CD4-positive, alpha-beta T cell treated with Interferon alpha-2 for 1 hour (primary cell): Measurements from ENCODE around the gene JMJD8.

ENCODE experiments used
- DNase-seq, 2 donors: peaks; one replicate each; pipeline ENCODE4 v3.0.0-alpha.2; 2020 to 2022

JMJD8 gene

GRCh38 chr16:687499-687898 is 3.4 kb upstream of the JMJD8 start:
- DNase-seq, result no peak

DNA sequence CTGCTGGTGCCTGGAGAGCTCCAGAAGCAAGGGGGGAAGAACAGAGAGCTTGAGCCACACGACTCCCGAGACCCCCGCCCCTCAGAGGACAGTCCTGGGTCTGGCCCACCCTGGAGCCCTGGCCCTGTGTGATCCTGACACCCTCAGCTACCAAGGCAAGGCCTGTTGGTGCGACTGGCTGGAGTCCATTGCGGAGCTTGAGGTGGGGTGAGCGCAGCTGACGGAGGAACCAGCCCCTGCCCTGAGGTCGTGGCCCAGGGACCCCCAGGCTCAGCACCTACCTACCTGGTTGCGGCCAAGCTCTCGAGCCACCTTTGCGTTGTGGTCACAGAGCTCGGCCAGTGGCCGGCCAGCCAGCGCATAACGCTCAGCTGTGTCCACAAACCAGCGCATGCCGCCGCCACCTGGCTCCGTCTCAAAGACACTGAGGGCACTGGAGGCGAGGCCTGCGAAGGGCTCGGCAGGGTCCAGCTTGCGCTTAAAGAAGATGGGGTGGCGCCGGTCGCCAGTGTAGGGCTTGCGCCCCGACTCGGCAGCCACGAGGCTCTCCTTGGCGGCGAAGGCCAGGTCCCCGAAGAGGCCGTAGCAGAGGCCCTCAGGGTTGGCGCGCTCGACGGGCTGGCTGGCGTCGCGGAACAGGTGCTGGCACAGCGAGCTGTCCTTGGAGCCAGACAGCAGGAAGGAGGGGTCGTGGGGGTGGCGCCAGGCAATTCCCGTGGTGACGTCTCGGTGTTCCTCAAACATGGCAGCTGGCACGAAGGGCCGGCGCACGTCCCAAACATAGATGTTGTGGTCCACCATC is 2.5 kb upstream of the JMJD8 start:
- no peak for DNase-seq

DNA sequence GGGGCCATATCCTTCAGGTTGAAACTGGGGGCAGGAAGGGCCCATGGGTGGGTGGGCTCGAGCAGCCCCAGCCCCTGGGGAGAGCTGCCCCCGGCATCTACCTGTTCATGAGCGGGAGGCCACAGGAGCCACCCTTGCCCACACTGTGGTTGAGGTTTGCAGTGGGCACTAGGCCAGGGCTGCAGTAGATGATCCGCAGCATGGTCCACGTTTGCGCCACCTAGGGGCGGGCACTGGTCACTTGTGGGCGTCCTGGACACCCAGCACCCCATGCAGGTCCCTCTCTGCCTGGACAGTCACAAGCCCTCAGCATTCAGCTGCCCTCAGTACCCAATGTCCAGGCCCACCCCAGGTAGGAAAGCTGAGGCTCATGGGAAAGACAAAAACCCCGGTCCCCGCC is 1.8 kb upstream of the JMJD8 start:
- DNase-seq, result no peak

- no peak for DNase-seq
Measured at GRCh38 chr16:684961-685696, 995 bp upstream of the JMJD8 start.

DNA sequence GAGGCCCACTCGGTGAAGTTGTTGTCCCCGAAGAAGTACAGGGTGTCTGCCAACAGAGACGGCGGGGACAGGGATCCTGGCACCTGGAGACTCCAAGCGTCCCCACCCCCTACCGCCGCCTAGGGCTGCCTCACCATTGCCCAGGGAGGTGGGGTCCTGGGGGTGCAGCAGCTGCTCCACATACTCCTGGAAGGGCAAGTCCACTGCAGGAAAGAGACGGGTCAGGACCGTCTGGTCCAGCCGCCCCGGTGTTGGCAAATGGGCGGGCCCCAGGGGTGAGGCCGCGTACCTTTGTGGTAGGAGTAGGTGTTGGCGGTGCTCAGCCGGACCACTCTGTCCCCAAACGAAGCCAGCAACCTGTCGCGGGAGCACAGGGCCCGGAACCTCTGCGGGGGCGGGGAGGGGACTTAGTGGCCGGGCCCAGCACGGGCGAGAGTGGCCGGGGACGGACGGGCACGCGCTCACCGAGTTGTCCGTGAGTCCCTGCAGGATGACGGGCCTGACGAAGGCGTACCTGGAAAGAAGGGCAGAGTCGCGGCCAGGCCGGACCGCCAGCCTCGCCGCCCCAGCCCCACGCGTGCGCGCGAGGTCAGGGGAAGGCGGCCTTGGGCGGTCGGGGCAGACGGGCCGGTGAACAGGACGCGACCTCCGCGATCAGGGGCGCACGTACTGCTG is 601 bp downstream of the JMJD8 start:
- DNase-seq, result no peak

- DNase-seq, result no peak
Measured at GRCh38 chr16:682493-683395, 1.4 kb downstream of the JMJD8 start.

GRCh38 chr16:681746-682427 is 2.2 kb downstream of the JMJD8 start:
- no peak for DNase-seq

- no peak for DNase-seq
Measured at GRCh38 chr16:680967-681745, 3.0 kb downstream of the JMJD8 start.

- no peak for DNase-seq
Measured at GRCh38 chr16:680625-680945, 3.5 kb downstream of the JMJD8 start.

- DNase-seq, result peak; percentile 84 to 90
Measured at GRCh38 chr16:679814-680624, 4.1 kb downstream of the JMJD8 start, which contains the start of gene STUB1. Gene STUB1, plus strand, starts transcription at chr16:680410. Its CDS starts 116 bp downstream, at chr16:680526.

GRCh38 chr16:678858-679813 is 5.0 kb downstream of the JMJD8 start:
- DNase-seq, result peak; percentile 55 to 68

DNA sequence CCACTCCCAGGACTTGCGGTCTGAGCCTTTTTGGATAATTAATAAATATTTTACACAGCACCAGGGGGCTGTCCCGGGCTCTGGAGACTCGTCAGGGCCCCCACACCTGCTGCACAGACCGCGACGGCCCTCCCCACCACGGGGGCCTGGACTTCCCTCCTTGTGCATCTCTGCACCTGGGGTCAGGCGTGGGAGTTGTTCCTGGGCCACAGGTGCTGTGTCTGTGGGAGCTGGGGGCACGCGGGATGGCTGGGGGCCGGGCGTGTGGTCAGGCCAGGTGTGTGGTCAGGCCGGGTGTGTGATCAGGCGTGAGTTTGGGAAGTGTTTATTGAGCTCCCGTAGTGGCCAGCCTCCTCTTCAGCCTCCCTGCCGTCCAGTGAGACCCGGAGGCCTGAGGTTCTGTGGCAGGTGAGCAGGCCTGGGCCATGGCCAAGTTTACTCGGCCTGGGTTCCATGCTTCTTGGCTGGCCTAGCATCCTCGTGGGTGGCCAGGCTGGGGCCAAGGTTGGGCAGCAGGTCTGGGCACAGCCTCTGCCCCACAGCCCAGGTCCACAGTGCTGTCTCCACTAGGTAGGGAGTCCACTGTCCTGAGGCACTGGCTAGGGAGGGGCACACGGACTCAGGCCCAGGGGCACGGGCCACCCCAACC is 5.8 kb downstream of the JMJD8 start:
- no peak for DNase-seq

DNA sequence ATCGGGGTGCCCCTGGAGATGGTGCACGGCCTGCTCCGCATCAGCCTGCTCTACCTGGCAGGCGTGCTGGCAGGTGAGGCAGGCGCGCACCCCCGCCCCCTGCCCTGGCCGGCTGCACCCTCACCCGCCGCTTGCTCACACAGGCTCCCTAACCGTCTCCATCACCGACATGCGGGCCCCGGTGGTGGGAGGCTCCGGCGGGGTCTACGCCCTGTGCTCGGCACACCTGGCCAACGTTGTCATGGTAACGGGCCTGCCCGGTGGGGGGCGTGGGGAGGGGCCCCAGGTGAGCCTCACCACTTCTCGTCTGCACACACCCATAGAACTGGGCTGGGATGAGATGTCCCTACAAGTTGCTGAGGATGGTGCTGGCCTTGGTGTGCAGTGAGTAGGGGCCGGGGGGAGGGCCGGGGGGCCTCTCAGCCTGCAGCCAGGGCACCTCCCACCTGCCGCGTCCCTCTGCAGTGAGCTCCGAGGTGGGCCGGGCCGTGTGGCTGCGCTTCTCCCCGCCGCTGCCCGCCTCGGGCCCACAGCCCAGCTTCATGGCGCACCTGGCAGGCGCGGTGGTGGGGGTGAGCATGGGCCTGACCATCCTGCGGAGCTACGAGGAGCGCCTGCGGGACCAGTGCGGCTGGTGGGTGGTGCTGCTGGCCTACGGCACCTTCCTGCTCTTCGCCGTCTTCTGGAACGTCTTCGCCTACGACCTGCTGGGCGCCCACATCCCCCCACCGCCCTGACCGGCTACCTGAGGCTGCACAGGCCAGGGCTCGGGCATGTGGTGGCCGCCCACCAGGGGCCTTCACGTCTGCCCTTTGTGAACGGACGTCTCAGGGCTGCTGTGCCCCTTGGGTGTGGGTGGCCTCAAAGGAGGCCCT is 6.6 kb downstream of the JMJD8 start:
- DNase-seq, result no peak

- peak in 1 of 2 donors; percentile 55 for DNase-seq
Measured at GRCh38 chr16:676913-677312, 7.2 kb downstream of the JMJD8 start.

DNA sequence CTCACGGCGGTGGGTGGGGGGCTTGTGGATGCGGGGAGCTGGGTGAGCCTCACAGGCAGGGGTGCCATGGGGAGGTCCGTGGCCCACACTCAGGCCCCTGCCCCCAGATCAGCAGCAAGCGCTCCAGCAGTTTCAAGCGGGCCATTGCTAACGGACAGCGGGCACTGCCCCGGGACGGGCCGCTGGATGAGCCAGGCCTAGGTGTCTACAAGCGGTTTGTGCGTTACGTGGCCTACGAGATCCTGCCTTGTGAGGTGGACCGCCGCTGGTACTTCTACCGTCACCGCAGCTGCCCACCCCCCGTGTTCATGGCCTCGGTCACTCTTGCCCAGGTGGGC is 7.6 kb downstream of the JMJD8 start:
- DNase-seq, result no peak

GRCh38 chr16:675884-676564 is 8.1 kb downstream of the JMJD8 start:
- DNase-seq, result no peak
